ENCODE results near the gene PLD3.
"Not testable (repeated sequence)": the region's sequence is repeated elsewhere in the genome, so short reads cannot be mapped to it uniquely, and the experiment has no call there.

The PLD3 gene

DNA sequence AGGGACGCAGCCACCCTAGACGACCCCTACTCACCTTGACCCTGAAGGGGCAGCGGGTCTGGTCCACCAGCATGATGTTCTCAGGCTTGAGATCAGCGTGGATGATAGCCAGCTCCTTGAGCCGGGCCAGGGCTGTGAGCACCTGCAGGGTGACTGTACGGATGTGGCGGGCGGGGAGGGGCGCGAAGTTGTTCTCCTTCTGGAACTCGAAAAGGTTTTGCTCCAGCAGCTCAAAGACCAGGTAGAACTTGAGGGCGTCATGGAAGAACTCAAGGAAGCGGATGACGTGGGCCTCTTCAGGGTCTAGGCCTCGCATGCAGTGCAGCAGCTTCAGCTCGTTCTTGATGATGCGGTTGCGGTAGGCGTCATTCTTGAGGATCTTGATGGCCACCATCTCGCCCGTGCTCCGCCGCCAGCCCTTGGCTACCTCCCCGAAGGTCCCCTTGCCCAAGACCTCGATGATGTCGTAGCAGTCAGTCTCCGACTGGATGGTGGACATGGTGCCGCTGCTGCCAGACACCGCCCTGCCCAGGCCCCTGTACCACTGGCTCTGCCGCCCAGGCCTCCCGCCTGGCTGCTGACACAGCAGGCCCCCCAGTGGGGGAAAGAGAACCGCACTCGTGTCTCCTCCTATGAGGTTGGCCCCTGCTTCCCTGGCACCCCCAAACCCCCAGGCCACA, 41.0 kb downstream of the PLD3 start:
- DNase-seq (ENCODE audit: low spot score), result no peak

DNA sequence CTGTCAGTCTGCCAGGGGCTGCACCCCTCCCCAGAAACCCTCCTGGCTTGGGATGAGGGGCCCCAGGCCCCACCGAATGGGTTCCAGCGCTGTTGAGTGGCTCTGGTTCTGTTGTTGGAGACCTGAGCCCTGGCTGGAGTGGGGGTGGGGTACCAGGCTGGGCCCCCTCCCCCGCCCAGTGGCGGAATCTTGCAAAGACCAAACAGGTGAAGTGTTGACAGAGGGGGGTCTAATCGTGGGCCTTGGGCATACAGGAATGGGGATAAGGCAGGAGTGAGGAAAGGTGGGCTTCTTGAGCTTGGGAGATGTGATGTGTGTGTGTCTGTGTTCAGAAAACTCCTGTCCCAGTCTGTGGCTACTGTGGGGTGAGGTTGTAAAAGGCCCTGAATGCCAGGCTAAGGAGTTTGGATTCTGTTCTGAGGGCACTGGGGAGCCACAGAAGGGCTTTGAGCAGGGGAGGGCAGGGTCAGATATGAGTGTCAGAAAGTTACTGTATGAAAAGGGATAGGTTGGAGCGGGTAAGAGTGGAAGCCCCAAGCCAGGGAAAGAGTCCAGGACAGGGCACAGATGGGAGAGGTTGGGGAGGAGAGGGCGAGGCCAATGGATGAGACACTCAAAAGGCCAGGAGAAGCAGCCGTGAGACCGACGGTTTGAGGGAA, 41.7 kb downstream of the PLD3 start, which contains the start of gene HIPK4:
Gene HIPK4, minus strand, starts transcription at position 98 of the 659 bp plus-strand sequence. CDS start 279 bp downstream, outside the sequence.
- no peak for DNase-seq (ENCODE audit: low spot score)

DNA sequence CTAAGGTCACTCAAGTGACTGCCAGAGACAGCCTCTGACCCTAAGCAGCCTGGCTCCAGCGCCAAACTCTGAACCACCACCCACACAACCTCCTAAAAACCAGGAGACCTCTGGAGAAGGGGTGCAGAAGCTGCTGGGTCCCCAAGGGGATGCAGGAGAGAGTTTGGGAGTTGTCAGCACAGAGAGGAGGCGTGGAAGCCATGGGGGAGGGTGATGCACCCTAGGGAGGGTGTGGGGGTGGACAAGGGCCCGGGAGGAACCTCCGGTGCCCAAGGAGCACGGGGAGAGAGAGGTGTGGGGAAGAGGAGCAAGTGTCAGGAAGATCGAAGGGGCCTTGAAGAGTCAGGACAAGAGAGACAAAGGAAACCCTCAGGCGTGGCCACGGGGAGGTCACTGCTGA, 43.6 kb downstream of the PLD3 start:
- DNase-seq (ENCODE audit: low spot score), result no peak

DNA sequence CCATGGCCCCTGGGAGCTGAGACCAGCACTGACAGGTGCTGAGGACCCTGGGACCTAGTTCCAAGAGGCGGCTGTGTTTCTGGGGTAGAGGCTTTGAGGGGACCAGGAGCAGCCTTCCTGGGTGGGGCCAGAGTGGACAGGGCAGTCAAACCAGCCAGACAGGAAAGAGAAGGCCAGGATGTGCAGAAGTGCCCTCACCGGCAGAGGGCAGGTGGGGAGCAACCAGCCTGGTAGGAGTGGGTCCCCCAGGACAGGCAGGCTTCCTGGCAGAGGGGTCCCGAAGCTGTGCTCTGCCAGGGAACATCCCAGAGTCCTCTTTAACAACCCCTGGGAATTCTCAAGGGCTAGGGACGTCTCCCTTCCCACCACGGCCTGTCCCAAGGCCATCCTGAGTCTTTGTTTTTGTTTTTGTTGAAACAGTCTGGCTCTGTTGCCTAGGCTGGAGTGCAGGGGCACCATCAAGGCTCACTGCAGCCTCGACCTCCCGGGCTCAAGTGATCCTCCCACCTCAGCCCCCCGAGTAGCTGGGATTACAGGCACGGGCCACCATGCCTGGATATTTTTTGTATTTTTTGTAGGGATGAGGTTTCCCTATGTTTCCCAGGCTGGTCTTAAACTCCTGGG, 44.5 kb downstream of the PLD3 start:
- no peak for DNase-seq (ENCODE audit: low spot score)

DNA sequence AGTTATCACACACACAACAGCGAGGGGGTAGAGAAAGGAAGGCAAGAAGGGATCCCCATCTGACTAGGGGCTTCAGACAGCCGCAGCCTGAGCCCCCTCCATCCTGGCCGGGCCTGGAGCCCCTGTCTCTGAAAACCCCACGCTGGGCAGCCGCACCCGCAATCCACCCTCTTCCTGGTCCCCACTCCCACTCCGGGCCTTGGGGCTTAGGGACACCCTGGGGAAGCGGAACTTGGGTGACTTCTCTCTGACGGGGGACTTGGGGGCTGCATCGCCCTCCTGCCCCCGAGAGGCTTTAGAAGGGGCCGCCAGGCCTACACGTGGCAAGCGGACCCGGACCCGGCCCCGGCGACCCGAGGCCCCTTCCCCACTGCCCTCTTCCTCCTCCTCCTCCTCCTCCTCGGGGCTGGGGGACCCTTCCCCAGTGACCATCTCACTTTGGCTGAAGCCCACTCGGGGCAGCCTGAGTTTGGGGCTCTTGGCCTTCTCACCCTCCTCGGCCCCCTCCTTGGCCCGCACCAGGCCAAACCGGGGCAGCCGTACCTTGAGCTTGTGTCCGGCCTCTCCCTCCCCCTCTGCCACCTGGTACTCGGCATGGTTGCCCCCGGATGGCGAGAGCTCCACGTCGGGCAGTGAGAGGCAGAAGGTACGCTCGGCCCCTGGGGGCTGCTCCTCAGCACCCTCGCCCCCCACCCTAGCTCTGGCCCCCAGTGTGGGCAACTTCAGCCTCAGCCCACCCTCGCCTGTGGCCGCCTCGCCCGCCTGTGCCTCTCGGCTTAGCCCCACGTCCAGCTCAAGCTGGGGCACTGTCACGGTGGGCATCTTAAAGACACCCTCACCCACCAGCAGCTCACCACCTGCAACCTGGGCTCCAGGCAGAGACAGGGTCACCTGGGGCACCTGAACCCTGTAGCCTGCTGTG, 45.7 kb downstream of the PLD3 start:
- no peak for DNase-seq (ENCODE audit: low spot score)

DNA sequence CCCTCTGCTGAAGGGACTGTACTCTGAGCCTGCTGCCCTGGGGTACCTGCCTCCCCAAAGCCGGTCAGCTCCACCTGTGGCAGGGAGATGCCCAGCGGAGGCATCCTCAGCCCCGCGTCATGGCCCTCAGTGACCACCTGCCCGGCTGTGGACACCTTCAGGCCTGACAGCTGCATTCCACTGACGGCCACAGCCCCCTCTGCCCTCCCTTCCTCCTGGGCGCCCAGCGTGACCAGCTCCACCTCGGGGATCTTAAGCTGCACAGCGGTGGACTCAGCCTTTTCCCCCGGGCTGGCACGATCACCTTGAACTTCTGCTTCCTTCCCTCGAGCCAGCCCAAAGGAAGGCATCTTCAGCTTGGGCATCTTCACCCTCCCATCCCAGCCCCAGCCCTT, 46.3 kb downstream of the PLD3 start:
- no peak for DNase-seq (ENCODE audit: low spot score)

DNA sequence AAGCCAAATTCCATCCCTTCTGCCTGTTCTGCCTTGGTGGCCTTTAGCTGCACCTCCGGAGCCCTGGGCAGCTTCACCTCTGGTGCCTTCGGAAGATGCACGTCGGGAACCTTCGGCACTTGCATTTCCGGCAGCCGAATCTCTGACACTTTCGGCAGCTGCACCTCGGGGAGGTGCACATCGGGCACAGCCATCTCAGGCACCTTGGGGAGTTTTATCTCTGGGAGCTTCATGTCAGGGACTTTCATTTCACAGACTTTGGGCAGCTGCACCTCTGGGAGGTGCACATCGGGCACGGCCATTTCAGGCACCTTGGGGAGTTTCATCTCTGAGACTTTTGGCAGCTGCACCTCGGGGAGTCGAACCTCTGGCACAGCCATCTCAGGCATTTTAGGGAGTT, 47.5 kb downstream of the PLD3 start:
- no peak for DNase-seq (ENCODE audit: low spot score)

DNA sequence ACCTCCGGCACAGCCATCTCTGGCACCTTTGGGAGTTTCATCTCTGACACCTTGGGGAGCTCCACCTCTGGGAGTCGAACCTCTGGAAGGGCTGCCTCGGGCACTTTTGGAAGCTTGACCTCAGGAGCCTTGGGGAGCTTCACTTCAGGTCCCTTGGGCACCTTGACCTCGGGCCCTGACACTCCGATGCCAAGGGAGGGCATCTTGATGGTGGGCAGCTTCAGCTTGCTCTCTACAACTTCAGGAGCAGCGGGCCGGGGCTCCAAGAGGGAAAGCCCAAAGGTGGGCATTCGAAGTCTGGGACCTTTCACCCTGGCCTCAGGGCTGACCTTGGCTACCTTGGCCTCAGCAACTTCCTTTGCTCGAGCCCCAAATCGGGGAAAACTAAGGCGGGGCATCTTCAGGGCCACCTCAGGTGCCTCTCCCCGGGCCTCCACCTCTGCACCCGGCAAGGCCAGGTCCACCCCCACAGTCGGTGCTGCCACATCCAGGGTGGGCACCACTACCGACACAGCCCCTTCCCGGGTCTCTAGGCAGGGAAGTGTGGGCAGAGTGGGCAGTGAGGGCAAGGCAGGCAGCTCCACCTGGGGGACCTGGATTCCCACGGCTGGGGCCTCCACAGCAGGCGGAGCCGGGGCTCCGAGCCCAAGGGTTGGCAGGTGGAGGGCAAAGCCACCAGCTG, 48.5 kb downstream of the PLD3 start:
- DNase-seq (ENCODE audit: low spot score), result no peak

DNA sequence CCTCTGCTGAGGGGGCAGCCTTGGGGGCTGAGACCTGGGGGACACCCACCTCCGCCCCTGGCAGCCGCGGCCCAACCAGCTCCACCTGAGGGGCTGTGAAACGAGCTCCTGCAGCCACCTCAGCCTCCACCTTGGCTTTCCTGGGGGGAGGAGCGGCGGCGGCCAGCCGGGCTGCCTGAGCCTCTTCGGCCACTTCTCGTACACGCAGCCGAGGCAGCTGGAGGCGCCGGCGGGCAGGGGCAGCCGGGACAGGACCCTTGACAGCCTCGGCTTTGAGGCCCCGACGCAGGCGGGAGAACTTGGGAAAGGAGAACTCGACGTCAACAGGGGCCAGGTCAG, 49.0 kb downstream of the PLD3 start:
- no peak for DNase-seq (ENCODE audit: low spot score)

DNA sequence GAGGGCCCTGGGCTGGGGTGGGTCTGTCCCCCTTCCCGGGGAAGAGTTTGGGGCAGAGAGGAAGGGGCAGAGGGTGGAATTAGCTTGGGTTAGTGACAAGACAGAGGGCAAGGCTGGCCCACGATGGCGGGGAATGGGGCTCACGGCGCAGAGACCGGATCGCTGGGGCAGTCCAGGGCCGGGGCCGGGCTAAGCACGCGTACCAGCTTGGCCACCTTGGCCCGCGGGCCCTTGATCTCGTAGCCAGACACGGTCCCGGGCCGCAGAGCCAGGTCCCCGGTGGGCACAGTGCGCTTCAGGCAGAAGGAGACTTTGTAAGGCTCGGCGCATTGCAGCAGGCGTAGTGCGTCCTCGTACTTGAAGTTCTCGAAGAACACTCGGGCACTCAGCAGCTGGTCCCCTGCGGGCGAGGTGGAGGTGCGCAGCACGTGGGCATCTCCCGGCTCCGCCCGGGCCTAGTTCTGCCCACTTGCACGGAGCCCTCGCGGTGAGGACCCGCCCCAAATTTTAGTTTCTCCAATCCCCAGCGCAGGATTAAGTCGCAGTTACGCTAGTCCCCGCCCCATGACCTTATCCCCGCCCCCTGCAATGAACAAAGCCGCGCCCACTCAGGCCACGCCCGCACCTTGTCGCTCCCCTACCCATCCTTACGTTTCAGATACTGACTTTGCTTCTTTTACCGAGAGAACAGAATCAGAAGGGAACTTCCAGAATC, 50.1 kb downstream of the PLD3 start:
- no peak for DNase-seq (ENCODE audit: low spot score)

DNA sequence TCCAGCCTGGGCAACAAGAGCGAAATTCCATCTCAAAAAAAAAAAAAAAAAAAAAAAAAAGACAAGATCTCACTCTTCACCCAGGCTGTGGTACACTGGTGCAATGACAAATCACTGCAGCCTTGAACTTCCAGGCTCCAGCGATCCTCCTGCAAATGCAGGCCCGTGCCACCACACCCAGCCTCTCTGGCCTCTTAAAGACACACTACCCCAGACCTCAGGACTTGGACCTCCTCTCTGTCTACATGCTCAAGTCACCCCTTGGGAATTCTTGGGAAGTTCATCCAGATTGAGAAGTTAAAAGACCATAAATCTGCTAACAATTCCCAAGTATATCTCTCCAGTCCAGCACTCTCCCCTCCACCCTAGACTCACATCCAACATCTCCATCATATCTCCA, 52.1 kb downstream of the PLD3 start:
- no peak for DNase-seq (ENCODE audit: low spot score)

DNA sequence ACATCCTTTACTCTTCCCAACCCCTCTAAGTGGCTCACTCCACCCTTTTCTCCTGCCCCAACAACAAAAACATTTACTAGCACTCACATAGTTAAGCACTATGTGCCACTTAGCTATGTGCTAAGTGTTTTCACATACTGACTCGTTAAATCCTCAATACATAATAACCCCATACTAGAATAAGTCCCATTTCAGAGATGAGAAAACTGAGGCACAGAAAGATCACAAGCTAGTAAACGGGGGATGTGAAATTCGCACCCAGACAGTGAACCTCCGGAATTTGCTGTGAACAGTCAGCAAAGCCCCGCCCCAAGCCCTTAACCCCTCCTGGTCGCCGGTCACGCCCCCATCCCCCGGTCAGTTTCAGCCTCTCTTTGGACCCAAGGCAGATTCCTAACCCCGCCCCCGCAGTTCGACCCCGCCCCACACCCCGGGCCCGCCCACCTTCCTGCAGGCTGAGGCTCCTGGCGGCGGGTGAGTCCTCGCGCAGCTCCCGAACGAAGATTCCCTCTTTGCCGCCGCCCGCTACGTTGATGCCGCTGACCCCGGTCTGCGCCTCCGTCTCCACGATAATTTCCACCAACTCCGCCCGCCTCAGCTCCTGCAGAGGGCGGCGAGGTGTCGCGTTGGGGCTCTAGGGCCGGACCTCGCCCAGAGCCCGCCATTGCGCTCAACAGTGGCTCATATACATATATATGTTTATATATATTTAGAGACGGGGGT, 54.9 kb downstream of the PLD3 start:
- peak; percentile 97 for DNase-seq (ENCODE audit: low spot score)

DNA sequence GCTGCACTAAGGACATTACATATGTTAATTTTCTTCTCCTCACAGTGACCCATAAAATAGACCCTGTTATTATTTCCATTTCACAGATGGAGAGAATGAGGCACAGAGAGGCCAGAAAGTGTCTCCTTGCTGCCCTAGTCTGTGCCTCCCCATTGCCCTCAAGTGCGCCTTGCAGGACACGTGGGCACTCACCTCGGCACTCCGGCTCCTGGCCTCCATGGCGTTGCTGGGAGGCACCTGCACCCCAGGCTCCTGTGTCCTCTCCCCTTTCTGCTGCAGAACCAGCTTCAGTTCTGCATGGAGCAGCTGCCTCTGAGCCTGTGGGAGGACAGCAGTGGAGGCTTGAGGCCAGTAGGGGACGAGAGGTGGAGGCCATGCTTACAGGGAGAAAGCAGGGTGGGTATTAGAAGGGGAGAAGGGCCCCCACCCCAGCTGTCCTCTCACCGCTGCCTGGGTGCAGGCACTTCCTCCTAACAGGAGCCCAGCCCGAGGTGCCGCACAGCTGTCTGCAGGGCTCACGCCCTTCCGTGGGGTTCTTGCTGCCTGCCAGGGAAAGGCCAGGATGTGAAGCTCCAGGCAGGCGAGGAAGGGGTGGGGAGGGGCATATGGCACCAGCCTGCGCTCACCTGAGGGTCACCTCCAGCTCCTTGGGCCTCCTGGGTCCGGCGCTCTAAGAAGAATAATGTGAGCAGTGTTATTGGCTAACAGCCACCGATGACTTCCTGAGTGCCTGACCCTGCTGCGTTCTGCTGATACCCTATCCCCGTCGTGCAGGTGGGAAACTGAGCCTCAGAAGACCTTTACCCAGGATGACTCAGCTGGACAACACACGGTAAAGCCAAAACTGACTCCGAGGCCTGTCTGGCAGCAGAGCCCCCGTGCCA, 59.5 kb downstream of the PLD3 start:
- DNase-seq (ENCODE audit: low spot score), result no peak

DNA sequence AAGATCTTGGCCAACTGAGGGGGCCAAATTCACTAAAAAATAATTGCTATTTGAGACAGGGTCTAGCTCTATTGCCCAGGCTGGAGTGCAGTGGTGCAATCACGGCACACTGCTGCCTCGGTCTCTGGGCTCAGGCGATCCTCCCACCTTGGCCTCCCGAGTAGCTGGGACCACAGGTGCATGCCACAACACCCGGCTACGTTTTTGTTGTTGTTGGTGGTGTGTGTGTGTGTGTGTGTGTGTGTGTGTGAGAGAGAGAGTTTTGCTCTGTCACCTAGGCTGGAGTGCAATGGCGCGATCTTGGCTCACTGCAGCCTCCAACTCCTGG, 60.1 kb downstream of the PLD3 start:
- DNase-seq (ENCODE audit: low spot score), result not testable (repeated sequence)

DNA sequence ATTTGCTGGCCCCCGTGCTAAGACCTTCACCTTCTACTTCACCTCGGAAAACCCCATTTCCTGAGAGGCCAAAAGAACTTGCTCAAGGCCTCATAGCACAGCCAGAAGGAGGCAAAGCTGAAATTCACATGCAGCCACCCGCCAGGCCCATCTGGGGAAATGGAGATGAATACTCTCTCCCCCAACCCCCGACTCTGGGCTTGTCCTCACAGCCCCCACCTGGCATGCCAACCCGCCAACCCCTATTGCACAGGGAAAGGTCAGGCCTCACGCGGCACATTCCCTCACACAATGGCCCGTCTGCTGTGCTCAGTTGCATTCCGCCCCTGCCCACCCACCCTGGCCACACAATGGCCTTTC, 61.5 kb downstream of the PLD3 start:
- no peak for DNase-seq (ENCODE audit: low spot score)

DNA sequence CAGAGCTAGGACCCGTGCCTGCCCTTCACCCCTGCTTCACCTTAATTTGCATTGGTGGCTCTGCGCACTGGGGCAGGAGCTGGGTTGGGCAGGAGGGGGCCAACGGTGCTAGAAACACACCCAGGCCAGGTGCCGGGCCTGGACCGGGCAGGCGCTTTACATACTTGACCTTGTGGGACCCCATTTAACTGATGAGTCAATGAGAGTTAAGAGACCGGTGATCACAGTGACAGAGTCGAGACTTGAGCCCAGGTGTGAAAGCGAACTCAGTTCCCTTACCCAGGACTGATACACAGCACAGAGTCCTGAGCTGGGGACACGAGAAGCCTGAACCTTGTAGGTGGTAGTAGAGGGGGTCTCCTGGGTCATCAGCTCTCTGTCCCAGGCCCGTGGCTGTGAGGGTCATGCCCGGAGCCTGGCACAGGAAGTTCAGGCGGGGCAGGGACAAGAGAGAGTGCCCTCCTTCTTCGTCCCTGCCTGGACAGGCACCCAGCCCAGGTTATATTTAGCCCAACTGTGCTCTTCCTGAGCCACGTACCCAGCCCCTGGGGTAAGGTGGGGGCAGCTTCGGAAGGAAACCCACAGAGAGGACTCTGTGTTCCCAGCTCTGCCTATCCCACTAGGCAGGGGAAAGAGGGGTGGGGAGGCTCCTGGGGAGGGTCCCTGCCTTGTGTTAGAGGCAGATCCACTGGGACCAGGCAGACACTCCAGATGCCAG, 62.8 kb downstream of the PLD3 start:
- DNase-seq (ENCODE audit: low spot score), result no peak

DNA sequence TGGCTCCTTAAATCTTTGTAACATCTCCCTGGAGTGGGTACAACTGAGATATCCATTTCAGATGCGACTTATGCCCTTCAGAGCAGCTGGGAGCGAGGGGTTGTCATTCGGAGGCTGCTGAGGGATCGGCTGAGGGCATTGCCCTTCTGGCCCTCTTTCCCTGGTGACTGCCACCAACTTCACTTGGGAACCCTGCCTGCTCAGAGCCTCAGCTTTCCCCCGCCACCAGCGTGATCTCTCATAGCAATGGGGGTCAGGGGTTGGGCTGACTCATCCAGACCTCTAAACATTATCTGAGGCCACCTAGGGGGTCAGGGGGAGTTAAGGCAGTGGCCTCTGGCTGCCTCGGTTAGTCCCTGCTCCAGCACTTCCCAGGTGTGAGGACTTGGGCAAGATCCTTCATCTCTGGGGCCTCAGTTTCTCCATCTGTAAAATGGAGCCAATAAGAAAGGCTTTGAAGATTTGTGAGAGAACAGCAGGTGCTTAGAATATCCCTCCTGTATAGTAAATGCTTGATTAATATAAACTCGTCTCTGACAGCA, 63.5 kb downstream of the PLD3 start:
- DNase-seq (ENCODE audit: low spot score), result no peak

DNA sequence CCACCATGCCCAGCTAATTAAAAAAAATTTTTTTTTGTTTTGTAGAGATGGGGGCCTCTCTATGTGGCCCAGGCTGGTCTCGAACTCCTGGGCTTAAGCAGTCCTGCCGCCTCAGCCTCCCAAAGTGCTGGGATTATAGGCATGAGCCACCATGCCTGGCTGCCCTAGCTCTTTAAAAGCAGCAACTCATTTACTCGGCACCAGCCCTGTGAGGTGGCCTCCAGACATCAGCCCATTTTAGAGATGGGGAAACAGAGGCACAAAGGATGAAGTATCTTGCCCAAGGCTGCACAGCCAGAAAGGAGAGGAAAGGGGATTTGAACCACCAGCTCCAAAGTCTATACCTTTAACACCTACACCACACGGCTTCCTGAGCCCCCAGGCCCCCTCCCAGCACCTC, 64.4 kb downstream of the PLD3 start:
- no peak for DNase-seq (ENCODE audit: low spot score)

DNA sequence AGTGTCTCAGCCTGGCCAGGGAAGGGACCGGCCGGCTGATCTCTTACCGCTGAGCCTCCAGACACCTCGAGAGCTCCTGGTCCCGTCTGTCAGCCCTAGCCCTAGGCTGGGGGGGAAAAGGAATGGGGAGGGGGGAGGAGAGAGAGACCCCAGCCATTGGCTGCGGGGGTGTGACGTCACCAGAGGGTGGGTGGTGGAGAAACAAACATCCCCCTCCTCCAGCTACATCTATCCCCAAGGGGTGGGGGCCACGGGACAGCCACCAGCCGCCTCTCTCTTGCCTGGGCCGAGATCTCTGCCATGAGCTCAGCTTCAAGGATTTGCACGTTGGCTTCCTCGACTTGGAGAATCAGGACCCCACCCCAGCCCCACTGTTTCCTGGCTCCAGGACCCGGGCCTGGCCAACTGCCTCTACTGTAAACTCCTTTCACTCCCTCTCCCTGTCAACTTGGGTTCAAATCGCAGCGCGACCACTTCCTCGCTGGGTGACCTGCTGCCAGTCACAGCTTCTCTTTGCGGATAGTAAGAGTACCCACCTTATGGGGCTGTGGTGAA, 64.9 kb downstream of the PLD3 start, which contains the start of gene PRX:
Gene PRX, minus strand, starts transcription at position 88 of the 555 bp plus-strand sequence. CDS start 5,446 bp downstream, outside the sequence.
- no peak for DNase-seq (ENCODE audit: low spot score)

All from AG08395 (cell line).